SK-N-SH (cell line): Measurements from ENCODE around the gene FCHSD2. TPM values are rescaled to one million over a fixed set of nuclear protein-coding genes. Genes with fewer than 3 reads are reported as not detected.

Experiments used
- CTCF ChIA-PET: fragments of 300-600, 350-600 bp; formaldehyde crosslinking; extraction: SDS; loops from one replicate; lab custom pipeline; 2021; lab: Yijun Ruan, JAX
- POLR2A ChIA-PET: fragments of 350-600 bp; sonication (Branson Sonifier 250); formaldehyde crosslinking; extraction: SDS; loops from one replicate; lab custom pipeline; 2020; ENCODE audit warnings: antibody characterized with exemption, inconsistent platforms; lab: Yijun Ruan, JAX
- DNase-seq: peaks from one replicate; pipeline ENCODE4 v3.0.0; 2012
- H2AFZ ChIP-seq: fragments of 200-600 bp; sonication (generic); 2 replicates; pipeline ENCODE4 v1.8.1; 2016; ENCODE audit warnings: antibody characterized with exemption, mild to moderate bottlenecking, low read depth
- H3F3A ChIP-seq: fragments of 200-600 bp; sonication (generic); replicated peaks from 2 replicates; pipeline ENCODE3; 2016; ENCODE audit warnings: antibody characterized with exemption, mild to moderate bottlenecking; ENCODE audit not compliant: insufficient read depth
- H3K27ac ChIP-seq, 2 experiments: fragments of 200-500 bp in 1 of 2; fragments of 200-600 bp in 1 of 2; sonication (Bioruptor generic) in 1 of 2; sonication (generic), shearing (Covaris generic) in 1 of 2; 2 replicates each; pipeline versions ENCODE4 v1.5.1 to v1.6.1; 2014 to 2016; ENCODE audit warnings: low read depth in 2 of 2, inconsistent platforms in 1 of 2, low read length in 1 of 2, mild to moderate bottlenecking in 1 of 2, mixed read lengths in 1 of 2
- H3K27me3 ChIP-seq: fragments of 200-600 bp; sonication (generic), shearing (Covaris generic); 2 replicates; pipeline ENCODE4 v1.6.1; 2016; ENCODE audit warnings: mixed run types; ENCODE audit not compliant: insufficient read depth
- H3K36me3 ChIP-seq, 2 experiments: fragments of 200-500 bp in 1 of 2; fragments of 200-600 bp in 1 of 2; sonication (Bioruptor generic) in 1 of 2; sonication (generic) in 1 of 2; replicated peaks in 1 of 2; 2 replicates each; pipeline versions ENCODE3 to v1.5.1; 2014 to 2016; ENCODE audit warnings: low read length in 1 of 2, mild to moderate bottlenecking in 1 of 2; ENCODE audit not compliant: insufficient read depth in 2 of 2, control insufficient read depth in 1 of 2
- H3K4me1 ChIP-seq, 2 experiments: fragments of 200-500 bp in 1 of 2; fragments of 200-600 bp in 1 of 2; sonication (Bioruptor generic) in 1 of 2; sonication (generic), shearing (Covaris generic) in 1 of 2; 2 replicates each; pipeline versions ENCODE4 v1.5.1 to v1.6.1; 2014 to 2016; ENCODE audit warnings: low read depth in 1 of 2, low read length in 1 of 2, mixed run types in 1 of 2; ENCODE audit not compliant: insufficient read depth in 2 of 2, control insufficient read depth in 1 of 2
- H3K4me2 ChIP-seq: fragments of 200-600 bp; sonication (generic), shearing (Covaris generic); 2 replicates; pipeline ENCODE4 v1.6.1; 2017; ENCODE audit warnings: mixed run types
- H3K4me3 ChIP-seq, 2 experiments: fragments of 200-500 bp in 1 of 2; fragments of 200-600 bp in 1 of 2; sonication (Bioruptor generic) in 1 of 2; sonication (generic), shearing (Covaris generic) in 1 of 2; 2 replicates each; pipeline versions ENCODE4 v1.5.1 to v1.8.1; 2014 to 2016; ENCODE audit warnings: low read depth in 2 of 2, inconsistent platforms in 1 of 2, low read length in 1 of 2, mild to moderate bottlenecking in 1 of 2, mixed read lengths in 1 of 2, moderate library complexity in 1 of 2
- H3K79me2 ChIP-seq: fragments of 200-600 bp; sonication (generic); 2 replicates; pipeline ENCODE4 v1.8.1; 2017; ENCODE audit warnings: mild to moderate bottlenecking; ENCODE audit not compliant: insufficient read depth
- H3K9ac ChIP-seq: fragments of 200-600 bp; sonication (generic); 2 replicates; pipeline ENCODE4 v1.6.1; 2017; ENCODE audit warnings: mixed run types
- H3K9me2 ChIP-seq: fragments of 200-600 bp; sonication (generic); 2 replicates; pipeline ENCODE4 v1.6.1; 2017; ENCODE audit warnings: mixed run types
- H3K9me3 ChIP-seq: fragments of 200-600 bp; sonication (generic); 2 replicates; pipeline ENCODE4 v1.6.1; 2017; ENCODE audit warnings: mixed run types, mild to moderate bottlenecking, moderate library complexity
- H4K20me1 ChIP-seq: fragments of 200-600 bp; sonication (generic); 2 replicates; pipeline ENCODE4 v1.6.1; 2017; ENCODE audit warnings: mild to moderate bottlenecking, mixed run types; ENCODE audit not compliant: insufficient read depth
- ELF1 ChIP-seq: IDR thresholded peaks from 2 replicates; pipeline ENCODE4 v1.4.0; 2012
- EP300 ChIP-seq, 2 experiments: IDR thresholded peaks; 2 replicates each; pipeline versions ENCODE4 v1.4.0 to v1.6.1; 2012; ENCODE audit warnings: borderline replicate concordance in 1 of 2, low read depth in 1 of 2, low read length in 1 of 2
- EZH2phosphoT487 ChIP-seq: fragments of 200-600 bp; sonication (generic); IDR thresholded peaks from 2 replicates; pipeline ENCODE4 v1.6.1; 2017; ENCODE audit warnings: low read depth, mixed run types, mild to moderate bottlenecking, antibody characterized with exemption, moderate library complexity, borderline replicate concordance
- FOSL2 ChIP-seq: IDR thresholded peaks from 2 replicates; pipeline ENCODE4 v1.4.0; 2012; ENCODE audit warnings: low read depth, mild to moderate bottlenecking, moderate library complexity, borderline replicate concordance
- FOXJ3 ChIP-seq: sonication (generic); formaldehyde crosslinking; IDR thresholded peaks from 2 replicates; pipeline ENCODE4 v1.5.1; 2020; ENCODE audit warnings: mild to moderate bottlenecking, missing genetic modification reagents
- GABPA ChIP-seq: IDR thresholded peaks from 2 replicates; pipeline ENCODE4 v1.4.0; 2012; ENCODE audit warnings: low read depth, mild to moderate bottlenecking
- GATA2 ChIP-seq: sonication (generic); formaldehyde crosslinking; IDR thresholded peaks from 2 replicates; pipeline ENCODE4 v1.5.0; 2020; ENCODE audit warnings: mild to moderate bottlenecking, missing genetic modification reagents
- IRF3 ChIP-seq: fragments of 150-350 bp; IDR thresholded peaks from 2 replicates; pipeline ENCODE4 v1.6.1; 2016; ENCODE audit warnings: mild to moderate bottlenecking, low read depth, low read length
- JUND ChIP-seq: IDR thresholded peaks from 2 replicates; pipeline ENCODE4 v1.4.0; 2012
- MAX ChIP-seq: IDR thresholded peaks from 2 replicates; pipeline ENCODE4 v1.4.0; 2012; ENCODE audit warnings: low read depth
- MXI1 ChIP-seq: IDR thresholded peaks from 2 replicates; pipeline ENCODE4 v1.6.1; 2012; ENCODE audit warnings: mild to moderate bottlenecking, low read depth, low read length, improper control_type of control experiment
- RCOR1 ChIP-seq: fragments of 150-350 bp; IDR thresholded peaks from 2 replicates; pipeline ENCODE4 v1.6.1; 2017; ENCODE audit warnings: antibody characterized with exemption, low read length
- RFX5 ChIP-seq: IDR thresholded peaks from 2 replicates; pipeline ENCODE4 v1.6.1; 2012; ENCODE audit warnings: mild to moderate bottlenecking, improper control_type of control experiment, low read length
- RXRA ChIP-seq: IDR thresholded peaks from 2 replicates; pipeline ENCODE4 v1.4.0; 2012; ENCODE audit warnings: low read depth, mild to moderate bottlenecking, borderline replicate concordance
- SIN3A ChIP-seq: IDR thresholded peaks from 2 replicates; pipeline ENCODE4 v1.6.1; 2012; ENCODE audit warnings: low read depth, mild to moderate bottlenecking, low read length, moderate library complexity, borderline replicate concordance
- SMC3 ChIP-seq: IDR thresholded peaks from 2 replicates; pipeline ENCODE4 v1.6.1; 2012; ENCODE audit warnings: low read depth, low read length, improper control_type of control experiment
- TAF1 ChIP-seq: IDR thresholded peaks from 2 replicates; pipeline ENCODE4 v1.6.1; 2012; ENCODE audit warnings: low read depth, mild to moderate bottlenecking, low read length, moderate library complexity, borderline replicate concordance
- TCF12 ChIP-seq: IDR thresholded peaks from 2 replicates; pipeline ENCODE4 v1.4.0; 2012
- USF2 ChIP-seq: fragments of 150-350 bp; IDR thresholded peaks from 2 replicates; pipeline ENCODE4 v1.6.1; 2017; ENCODE audit warnings: antibody characterized with exemption, low read length, low read depth, borderline replicate concordance
- WGBS: methylation state at CpG from one replicate; pipeline ENCODE4 v1.1.6; 2017; ENCODE audit warnings: low lambda C conversion rate; 5-methylcytosine and 5-hydroxymethylcytosine counted together
- polyA plus RNA-seq, 3 experiments: library from polyadenylated mRNA; depleted of rRNA; stranded (reverse); fragments of >200 nt; gene quantifications; 2 replicates each; pipeline ENCODE4 v1.2.3, GENCODE V29; 2012
- TF ChIP-seq, protein P1 (sequence below): IDR thresholded peaks from 2 replicates; pipeline ENCODE4 v1.4.0; 2012; ENCODE audit warnings: low read depth, borderline replicate concordance
- TF ChIP-seq, protein P2 (sequence below): IDR thresholded peaks from 2 replicates; pipeline ENCODE4 v1.4.0; 2012; ENCODE audit warnings: low read depth, borderline replicate concordance

Gene FCHSD2
- polyA plus RNA-seq, 1 of the 3 experiments (the other 2 are of a cell fraction) = 10.4 TPM

- no peaks in the 10 kb centered on the region for H3K79me2 ChIP-seq
- H3K4me3 ChIP-seq = no peak overlapping the region
- WGBS = 78% methylated on average over 6 of the region's 7 CpGs
- no peaks in the 10 kb centered on the region for H3F3A ChIP-seq
- no peaks in the 10 kb centered on the region for H3K9me3 ChIP-seq
- no peaks in the 10 kb centered on the region for H3K27me3 ChIP-seq
- POLR2A ChIA-PET = interaction anchor here (0.6 kb wide), 1 partner anchor 96 kb away, joined by 3 read pairs; no protein-coding TSS in a partner anchor
- H3K4me2 ChIP-seq = no peak overlapping the region
- H3K36me3 ChIP-seq = no peaks in the 10 kb centered on the region
- DNase-seq = no peak
- H3K9me2 ChIP-seq = no peaks in the 10 kb centered on the region
- H3K4me1 ChIP-seq = peaks cover 5 to 6% of the 10 kb centered on the region in 2 experiments; a peak in 2 of 4 replicates
- H4K20me1 ChIP-seq = no peaks in the 10 kb centered on the region
- no peak overlapping the region for H3K27ac ChIP-seq
- CTCF ChIA-PET = interaction anchor here (0.8 to 11.4 kb wide), 7 partner anchors 12 to 461 kb away, joined by 3 to 271 read pairs (median 35); partner anchors contain the start of gene FCHSD2
- H3K9ac ChIP-seq = no peak overlapping the region
- H2AFZ ChIP-seq = no peak overlapping the region
- TF ChIP-seq USF2 = no peak
- no peak for TF ChIP-seq FOXJ3 (CRISPR knock-in tag)
- TF ChIP-seq IRF3 = no peak
- TF ChIP-seq MXI1 = no peak
- TF ChIP-seq RFX5 = no peak
- TF ChIP-seq TAF1 = no peak
- no peak for TF ChIP-seq GATA2 (CRISPR knock-in tag)
- no peak for TF ChIP-seq SIN3A
- no peak for TF ChIP-seq EZH2phosphoT487
- TF ChIP-seq RXRA = no peak
- TF ChIP-seq GABPA = no peak
- TF ChIP-seq MAX = no peak
- no peak for TF ChIP-seq EP300 (IDR thresholded peaks at IDR 0.05; ENCODE audit: borderline replicate concordance in 1 of 2, low read depth in 1 of 2, low read length in 1 of 2)
- TF ChIP-seq JUND = no peak
- no peak for TF ChIP-seq RCOR1
- TF ChIP-seq SMC3 = no peak
These were observed 313.4 kb downstream of the FCHSD2 start for GRCh38 chr11:72828692-72829101.

DNA sequence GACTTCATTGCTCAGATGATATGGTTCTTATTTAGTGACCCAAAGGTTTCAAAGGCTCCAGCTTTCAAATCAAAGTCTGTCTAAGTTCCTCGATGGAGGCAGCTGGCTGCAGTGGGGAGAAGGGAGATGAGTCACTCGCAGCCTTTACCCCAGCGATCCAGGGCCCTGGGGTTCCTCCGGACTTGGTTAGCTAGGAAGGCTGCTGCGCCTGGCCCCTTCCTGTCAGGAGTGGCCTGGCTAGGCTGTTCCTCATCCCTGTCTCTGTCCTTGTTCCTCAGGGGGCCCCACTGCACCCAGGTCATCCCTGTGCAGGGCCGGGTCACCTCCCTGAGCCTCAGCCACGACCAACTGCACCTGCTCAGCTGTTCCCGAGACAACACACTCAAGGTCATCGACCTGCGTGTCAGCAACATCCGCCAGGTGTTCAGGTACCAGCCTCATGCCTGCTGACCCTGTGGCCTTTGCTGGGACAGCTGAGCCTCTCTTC is 314.0 kb downstream of the FCHSD2 start:
- no peaks in the 10 kb centered on the region for H3K9me3 ChIP-seq
- peaks cover 5 to 6% of the 10 kb centered on the region in 2 experiments; a peak in 2 of 4 replicates for H3K4me1 ChIP-seq
- H3K9ac ChIP-seq = no peak overlapping the region
- POLR2A ChIA-PET = no interaction called here
- H2AFZ ChIP-seq = no peak overlapping the region
- H3K27me3 ChIP-seq = no peaks in the 10 kb centered on the region
- CTCF ChIA-PET = interaction anchor here (0.7 to 11.4 kb wide), 9 partner anchors 8 to 462 kb away, joined by 3 to 271 read pairs (median 5); partner anchors contain the start of genes FCHSD2 and STARD10
- H3K4me3 ChIP-seq = no peak overlapping the region
- H4K20me1 ChIP-seq = no peaks in the 10 kb centered on the region
- 92% methylated on average over 8 of the region's 11 CpGs for WGBS
- no peaks in the 10 kb centered on the region for H3K79me2 ChIP-seq
- no peaks in the 10 kb centered on the region for H3K9me2 ChIP-seq
- H3K36me3 ChIP-seq = no peaks in the 10 kb centered on the region
- no peak overlapping the region for H3K4me2 ChIP-seq
- H3K27ac ChIP-seq = no peak overlapping the region
- no peak for DNase-seq
- H3F3A ChIP-seq = no peaks in the 10 kb centered on the region
- TF ChIP-seq GATA2 (CRISPR knock-in tag) = no peak
- no peak for TF ChIP-seq GABPA
- TF ChIP-seq SIN3A = no peak
- TF ChIP-seq SMC3 = no peak
- TF ChIP-seq ELF1 = no peak
- no peak for TF ChIP-seq IRF3
- TF ChIP-seq TCF12 = no peak
- TF ChIP-seq, protein P1, sequence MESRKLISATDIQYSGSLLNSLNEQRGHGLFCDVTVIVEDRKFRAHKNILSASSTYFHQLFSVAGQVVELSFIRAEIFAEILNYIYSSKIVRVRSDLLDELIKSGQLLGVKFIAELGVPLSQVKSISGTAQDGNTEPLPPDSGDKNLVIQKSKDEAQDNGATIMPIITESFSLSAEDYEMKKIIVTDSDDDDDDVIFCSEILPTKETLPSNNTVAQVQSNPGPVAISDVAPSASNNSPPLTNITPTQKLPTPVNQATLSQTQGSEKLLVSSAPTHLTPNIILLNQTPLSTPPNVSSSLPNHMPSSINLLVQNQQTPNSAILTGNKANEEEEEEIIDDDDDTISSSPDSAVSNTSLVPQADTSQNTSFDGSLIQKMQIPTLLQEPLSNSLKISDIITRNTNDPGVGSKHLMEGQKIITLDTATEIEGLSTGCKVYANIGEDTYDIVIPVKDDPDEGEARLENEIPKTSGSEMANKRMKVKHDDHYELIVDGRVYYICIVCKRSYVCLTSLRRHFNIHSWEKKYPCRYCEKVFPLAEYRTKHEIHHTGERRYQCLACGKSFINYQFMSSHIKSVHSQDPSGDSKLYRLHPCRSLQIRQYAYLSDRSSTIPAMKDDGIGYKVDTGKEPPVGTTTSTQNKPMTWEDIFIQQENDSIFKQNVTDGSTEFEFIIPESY = no peak
- TF ChIP-seq FOSL2 = no peak
- TF ChIP-seq EP300 (IDR thresholded peaks at IDR 0.05; ENCODE audit: borderline replicate concordance in 1 of 2, low read depth in 1 of 2, low read length in 1 of 2) = no peak
- TF ChIP-seq RFX5 = no peak
- TF ChIP-seq, protein P2, sequence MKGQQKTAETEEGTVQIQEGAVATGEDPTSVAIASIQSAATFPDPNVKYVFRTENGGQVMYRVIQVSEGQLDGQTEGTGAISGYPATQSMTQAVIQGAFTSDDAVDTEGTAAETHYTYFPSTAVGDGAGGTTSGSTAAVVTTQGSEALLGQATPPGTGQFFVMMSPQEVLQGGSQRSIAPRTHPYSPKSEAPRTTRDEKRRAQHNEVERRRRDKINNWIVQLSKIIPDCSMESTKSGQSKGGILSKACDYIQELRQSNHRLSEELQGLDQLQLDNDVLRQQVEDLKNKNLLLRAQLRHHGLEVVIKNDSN = no peak
